OCI-LY3 (cell line): ENCODE measurements around the gene MKLN1.

Experiments
- H2AFZ ChIP-seq: fragments of 200-600, 300-600 bp; shearing (Covaris generic); 2 replicates; pipeline ENCODE4 v1.6.0; 2014; ENCODE audit warnings: antibody characterized with exemption, low read depth, low read length
- H3K27ac ChIP-seq: fragments of 200-600, 300-600 bp; sonication (generic); 2 replicates; pipeline ENCODE4 v1.5.1; 2014; ENCODE audit warnings: mild to moderate bottlenecking, low read length, moderate library complexity, mixed read lengths
- H3K27me3 ChIP-seq: fragments of 200-600, 300-600 bp; sonication (generic); 2 replicates; pipeline ENCODE4 v1.6.1; 2014; ENCODE audit warnings: low read depth, low read length, mixed read lengths
- H3K36me3 ChIP-seq: fragments of 200-600, 300-600 bp; sonication (generic); replicated peaks from 2 replicates; pipeline ENCODE3; 2014; ENCODE audit warnings: low read depth, low read length, mixed read lengths
- H3K4me1 ChIP-seq: fragments of 300-600, 200-600 bp; sonication (generic); 2 replicates; pipeline ENCODE4 v1.6.1; 2014; ENCODE audit warnings: low read length, mixed read lengths
- H3K4me2 ChIP-seq: fragments of 200-600, 300-600 bp; sonication (generic); 2 replicates; pipeline ENCODE4 v1.6.1; 2014; ENCODE audit warnings: low read length, mixed read lengths
- H3K4me3 ChIP-seq: fragments of 300-600, 200-600 bp; sonication (generic); 2 replicates; pipeline ENCODE4 v1.5.1; 2014; ENCODE audit warnings: antibody characterized with exemption, mild to moderate bottlenecking, low read length, moderate library complexity
- H3K79me2 ChIP-seq: fragments of 300-600, 200-600 bp; shearing (Covaris generic); 2 replicates; pipeline ENCODE4 v1.6.1; 2014; ENCODE audit warnings: mild to moderate bottlenecking, low read length, mixed read lengths
- H3K9ac ChIP-seq: fragments of 300-600, 200-600 bp; shearing (Covaris generic); 2 replicates; pipeline ENCODE4 v1.6.0; 2014; ENCODE audit warnings: mild to moderate bottlenecking, low read length, moderate library complexity
- H3K9me3 ChIP-seq: fragments of 200-600, 300-600 bp; shearing (Covaris generic); 2 replicates; pipeline ENCODE4 v1.6.1; 2014; ENCODE audit warnings: low read length, mixed read lengths; ENCODE audit not compliant: insufficient read depth
- H4K20me1 ChIP-seq: fragments of 200-600, 300-600 bp; sonication (generic); 2 replicates; pipeline ENCODE4 v1.6.1; 2016; ENCODE audit warnings: low read length, mixed read lengths; ENCODE audit not compliant: insufficient read depth
- CTCF ChIP-seq: fragments of 200-600, 300-600 bp; sonication (generic); IDR thresholded peaks from 2 replicates; pipeline ENCODE4 v1.5.1; 2014; ENCODE audit warnings: antibody characterized with exemption, low read length, low read depth
- EZH2phosphoT487 ChIP-seq: fragments of 200-600 bp; shearing (Covaris generic); IDR thresholded peaks from 2 replicates; pipeline ENCODE4 v1.6.1; 2018; ENCODE audit warnings: antibody characterized with exemption, mixed run types, low read depth

MKLN1 gene

DNA sequence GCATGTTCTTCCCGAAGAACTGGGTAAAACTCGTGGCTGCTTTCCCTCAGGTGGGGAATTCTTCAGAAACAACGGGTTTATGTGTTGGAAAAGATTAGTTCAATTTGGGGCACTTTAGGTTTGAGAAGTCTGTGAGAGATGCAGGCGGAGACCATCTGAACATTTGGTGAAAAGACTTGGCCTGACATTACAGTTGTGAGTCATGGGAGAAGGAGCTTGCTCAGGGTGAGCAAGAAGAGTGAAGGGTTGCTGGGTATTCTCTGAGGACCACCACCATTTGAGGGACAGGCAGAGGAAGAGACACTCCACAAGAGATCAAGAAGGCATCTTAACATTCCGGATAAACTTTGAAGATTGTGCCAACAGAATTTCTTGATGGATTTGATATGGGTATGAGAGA, 140.1 kb downstream of the MKLN1 start:
- H2AFZ ChIP-seq = no peak overlapping the region
- H3K9me3 ChIP-seq = no peaks in the 10 kb centered on the region
- no peak overlapping the region for H3K27ac ChIP-seq
- no peaks in the 10 kb centered on the region for H3K4me1 ChIP-seq
- H3K4me3 ChIP-seq = no peak overlapping the region
- no peaks in the 10 kb centered on the region for H3K27me3 ChIP-seq
- H3K9ac ChIP-seq = no peak overlapping the region
- H3K79me2 ChIP-seq = no peaks in the 10 kb centered on the region
- H3K4me2 ChIP-seq = no peak overlapping the region
- H4K20me1 ChIP-seq = no peaks in the 10 kb centered on the region
- H3K36me3 ChIP-seq = peaks cover 45% of the 10 kb centered on the region
- TF ChIP-seq EZH2phosphoT487 (no peak), CTCF (no peak)

DNA sequence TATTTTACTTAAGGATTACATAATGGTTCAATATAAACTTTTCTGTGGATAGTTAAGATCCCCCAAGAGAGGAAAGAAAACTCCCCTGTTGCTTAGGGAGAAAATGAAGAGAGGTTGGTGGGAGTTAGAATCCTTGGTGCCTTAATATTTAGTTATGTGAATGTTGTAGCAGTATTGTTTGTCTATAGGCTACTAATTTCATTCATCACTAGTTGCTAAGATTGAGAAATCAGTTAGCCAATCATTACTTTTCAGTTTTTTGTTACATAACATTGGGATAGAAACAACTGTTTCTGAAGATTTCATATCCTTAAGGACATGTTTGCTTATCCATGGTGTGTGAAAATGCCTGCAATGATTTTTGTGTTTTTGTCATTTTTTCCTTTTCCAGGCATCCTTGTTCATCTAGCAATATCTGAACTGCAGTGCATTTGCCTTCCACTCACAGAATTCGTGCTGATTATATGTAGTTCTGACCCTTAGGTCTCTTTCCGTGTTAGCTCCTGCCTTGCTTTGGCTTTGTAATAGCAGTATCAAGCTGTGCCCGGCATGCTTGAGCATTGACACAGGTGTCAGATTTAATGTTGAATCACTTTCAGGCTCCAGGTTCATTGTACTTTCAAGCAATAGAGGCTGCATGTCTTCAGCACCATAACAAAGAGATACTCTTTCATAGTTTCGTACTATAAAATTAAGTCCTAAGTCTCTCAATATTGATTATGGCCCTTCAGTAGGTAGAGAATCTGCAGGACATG, 143.8 kb downstream of the MKLN1 start:
- Histone ChIP-seq H3K9me3 (no peaks in the 10 kb centered on the region), H3K27ac (no peak overlapping the region), H2AFZ (no peak overlapping the region), H4K20me1 (no peaks in the 10 kb centered on the region), H3K4me1 (no peaks in the 10 kb centered on the region), H3K27me3 (no peaks in the 10 kb centered on the region), H3K4me2 (no peak overlapping the region), H3K4me3 (no peak overlapping the region), H3K9ac (no peak overlapping the region), H3K79me2 (no peaks in the 10 kb centered on the region), H3K36me3 (peaks cover 26% of the 10 kb centered on the region)
- TF ChIP-seq CTCF (no peak), EZH2phosphoT487 (no peak)

DNA sequence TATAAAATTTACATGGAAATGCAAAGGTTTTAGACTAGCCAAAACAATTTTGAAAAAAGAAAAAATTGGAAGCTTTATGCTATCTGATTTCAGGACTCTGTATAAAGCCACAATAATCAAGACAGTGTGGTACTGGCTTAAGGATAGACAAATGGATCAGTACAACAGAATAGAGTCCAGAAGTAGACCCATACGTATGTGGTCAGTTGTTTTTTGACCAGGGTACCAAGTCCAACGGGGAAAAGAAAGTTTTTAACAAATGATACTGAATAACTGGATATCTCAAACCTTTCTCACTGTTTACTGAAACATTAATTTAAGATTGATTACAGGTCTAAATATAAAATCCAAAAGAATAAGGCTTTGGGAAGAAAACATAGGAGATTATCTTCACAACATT, 149.1 kb downstream of the MKLN1 start:
- H3K9ac ChIP-seq = no peak overlapping the region
- no peak overlapping the region for H3K27ac ChIP-seq
- no peaks in the 10 kb centered on the region for H3K79me2 ChIP-seq
- H2AFZ ChIP-seq = no peak overlapping the region
- peaks cover 11% of the 10 kb centered on the region for H3K36me3 ChIP-seq
- no peaks in the 10 kb centered on the region for H3K4me1 ChIP-seq
- H3K4me3 ChIP-seq = no peak overlapping the region
- H4K20me1 ChIP-seq = no peaks in the 10 kb centered on the region
- no peak for TF ChIP-seq CTCF
- no peak for TF ChIP-seq EZH2phosphoT487
- no peaks in the 10 kb centered on the region for H3K9me3 ChIP-seq
- H3K27me3 ChIP-seq = no peaks in the 10 kb centered on the region
- no peak overlapping the region for H3K4me2 ChIP-seq

DNA sequence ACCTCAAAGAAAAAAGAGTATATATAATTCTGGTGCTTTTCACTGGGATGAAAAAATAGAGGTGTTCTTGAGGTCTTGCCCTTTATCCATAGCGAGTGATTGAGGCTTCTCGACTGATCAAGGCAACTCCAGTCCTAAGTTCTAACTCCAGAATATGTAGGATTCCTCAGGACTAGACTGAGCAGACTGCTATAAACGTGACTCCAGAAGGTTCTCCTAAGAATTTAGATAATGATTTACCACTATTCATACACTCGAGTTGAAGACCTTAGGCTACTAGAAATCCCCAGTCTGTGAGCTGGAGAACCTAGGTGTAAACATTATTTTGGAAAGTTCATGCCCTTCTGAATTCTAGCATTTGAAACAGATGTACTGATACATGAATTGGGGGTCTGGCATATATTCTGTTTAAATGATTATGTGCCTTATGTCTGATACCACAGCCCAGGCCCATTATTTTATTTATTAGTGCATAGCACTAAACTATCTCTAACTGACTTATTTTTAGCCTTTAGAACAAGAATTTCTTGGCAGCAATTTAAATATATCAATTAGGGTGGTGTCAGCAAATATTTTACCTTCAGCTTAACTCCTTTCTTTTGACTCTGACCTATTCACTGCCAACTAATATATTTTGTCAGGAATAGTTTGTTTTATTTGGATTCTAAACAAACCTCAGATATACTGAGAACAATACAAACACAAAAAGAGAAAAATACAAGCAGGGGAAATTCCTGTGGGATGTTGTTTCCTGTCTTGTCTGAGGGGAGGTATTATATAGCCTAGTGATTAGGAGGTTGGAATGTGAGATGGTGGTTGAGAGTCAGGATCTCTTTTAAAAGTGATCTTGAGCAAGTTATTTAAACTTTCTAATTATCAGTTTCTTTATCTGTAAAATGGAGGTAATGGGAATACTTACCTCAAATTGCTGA, 153.0 kb downstream of the MKLN1 start:
- Histone ChIP-seq H3K9me3 (no peaks in the 10 kb centered on the region), H4K20me1 (no peaks in the 10 kb centered on the region), H3K9ac (no peak overlapping the region), H3K27me3 (no peaks in the 10 kb centered on the region), H3K4me3 (no peak overlapping the region), H3K4me1 (peaks cover 16% of the 10 kb centered on the region), H3K4me2 (no peak overlapping the region), H3K36me3 (peaks cover 5% of the 10 kb centered on the region), H3K27ac (no peak overlapping the region), H2AFZ (no peak overlapping the region), H3K79me2 (no peaks in the 10 kb centered on the region)
- TF ChIP-seq CTCF = no peak
- no peak for TF ChIP-seq EZH2phosphoT487
